Renal pelvis (tissue), 12 donors: ENCODE results near the gene STXBP6. TPM values are rescaled to one million over a fixed set of nuclear protein-coding genes. Genes with fewer than 3 reads are reported as not detected.

Experiments used
- DNase-seq: peaks from one replicate; pipeline ENCODE4 v3.0.0-alpha.2; 2013
- long read RNA-seq, 16 experiments: transcript quantifications; one replicate each; lab custom pipeline, GENCODE V29; 2026
- polyA plus RNA-seq, 3 donors: library from polyadenylated mRNA; unstranded; fragments of 120-200 nt; gene quantifications; one replicate each; pipeline ENCODE4 v1.2.1, GENCODE V29; 2013; ENCODE audit not compliant: insufficient read length in 3 of 3

The STXBP6 gene
- polyA plus RNA-seq: 1 to 10 TPM; 7.0 to 9.3 (median 7.1) TPM
- long read RNA-seq, donor 1, full-length matches to known transcripts: 1 of 1 reads
- long read RNA-seq, donor 1, partial matches to known transcripts: 0 of 1 reads
- long read RNA-seq, donor 1, other reads (novel, unspliced or antisense): 0 of 1 reads
- long read RNA-seq, donor 2, full-length matches to known transcripts: 4 of 4 reads
- long read RNA-seq, donor 2, partial matches to known transcripts: 0 of 4 reads
- long read RNA-seq, donor 2, other reads (novel, unspliced or antisense): 0 of 4 reads
- long read RNA-seq, donor 3, full-length matches to known transcripts: 3 of 3 reads
- long read RNA-seq, donor 3, partial matches to known transcripts: 0 of 3 reads
- long read RNA-seq, donor 3, other reads (novel, unspliced or antisense): 0 of 3 reads
- long read RNA-seq, donor 4, full-length matches to known transcripts: 3 of 3 reads
- long read RNA-seq, donor 4, partial matches to known transcripts: 0 of 3 reads
- long read RNA-seq, donor 4, other reads (novel, unspliced or antisense): 0 of 3 reads
- long read RNA-seq, donor 5: 0 reads
- long read RNA-seq, donor 6, full-length matches to known transcripts: 3 of 3 reads
- long read RNA-seq, donor 6, partial matches to known transcripts: 0 of 3 reads
- long read RNA-seq, donor 6, other reads (novel, unspliced or antisense): 0 of 3 reads
- long read RNA-seq, donor 7, full-length matches to known transcripts: 7 of 7 reads
- long read RNA-seq, donor 7, partial matches to known transcripts: 0 of 7 reads
- long read RNA-seq, donor 7, other reads (novel, unspliced or antisense): 0 of 7 reads
- long read RNA-seq, donor 8, full-length matches to known transcripts: 1 of 1 reads
- long read RNA-seq, donor 8, partial matches to known transcripts: 0 of 1 reads
- long read RNA-seq, donor 8, other reads (novel, unspliced or antisense): 0 of 1 reads
- long read RNA-seq, donor 9, full-length matches to known transcripts: 4 of 4 reads
- long read RNA-seq, donor 9, partial matches to known transcripts: 0 of 4 reads
- long read RNA-seq, donor 9, other reads (novel, unspliced or antisense): 0 of 4 reads
- long read RNA-seq, donor 10, full-length matches to known transcripts: 3 of 3 reads
- long read RNA-seq, donor 10, partial matches to known transcripts: 0 of 3 reads
- long read RNA-seq, donor 10, other reads (novel, unspliced or antisense): 0 of 3 reads
- long read RNA-seq, donor 11, full-length matches to known transcripts: 2 of 2 reads
- long read RNA-seq, donor 11, partial matches to known transcripts: 0 of 2 reads
- long read RNA-seq, donor 11, other reads (novel, unspliced or antisense): 0 of 2 reads
- long read RNA-seq, donor 12, full-length matches to known transcripts: 2 of 2 reads
- long read RNA-seq, donor 12, partial matches to known transcripts: 0 of 2 reads
- long read RNA-seq, donor 12, other reads (novel, unspliced or antisense): 0 of 2 reads
- long read RNA-seq, donor 13, full-length matches to known transcripts: 2 of 2 reads
- long read RNA-seq, donor 13, partial matches to known transcripts: 0 of 2 reads
- long read RNA-seq, donor 13, other reads (novel, unspliced or antisense): 0 of 2 reads
- long read RNA-seq, donor 14: 0 reads
- long read RNA-seq, donor 15: 0 reads
- long read RNA-seq, donor 16, full-length matches to known transcripts: 4 of 4 reads
- long read RNA-seq, donor 16, partial matches to known transcripts: 0 of 4 reads
- long read RNA-seq, donor 16, other reads (novel, unspliced or antisense): 0 of 4 reads

DNA sequence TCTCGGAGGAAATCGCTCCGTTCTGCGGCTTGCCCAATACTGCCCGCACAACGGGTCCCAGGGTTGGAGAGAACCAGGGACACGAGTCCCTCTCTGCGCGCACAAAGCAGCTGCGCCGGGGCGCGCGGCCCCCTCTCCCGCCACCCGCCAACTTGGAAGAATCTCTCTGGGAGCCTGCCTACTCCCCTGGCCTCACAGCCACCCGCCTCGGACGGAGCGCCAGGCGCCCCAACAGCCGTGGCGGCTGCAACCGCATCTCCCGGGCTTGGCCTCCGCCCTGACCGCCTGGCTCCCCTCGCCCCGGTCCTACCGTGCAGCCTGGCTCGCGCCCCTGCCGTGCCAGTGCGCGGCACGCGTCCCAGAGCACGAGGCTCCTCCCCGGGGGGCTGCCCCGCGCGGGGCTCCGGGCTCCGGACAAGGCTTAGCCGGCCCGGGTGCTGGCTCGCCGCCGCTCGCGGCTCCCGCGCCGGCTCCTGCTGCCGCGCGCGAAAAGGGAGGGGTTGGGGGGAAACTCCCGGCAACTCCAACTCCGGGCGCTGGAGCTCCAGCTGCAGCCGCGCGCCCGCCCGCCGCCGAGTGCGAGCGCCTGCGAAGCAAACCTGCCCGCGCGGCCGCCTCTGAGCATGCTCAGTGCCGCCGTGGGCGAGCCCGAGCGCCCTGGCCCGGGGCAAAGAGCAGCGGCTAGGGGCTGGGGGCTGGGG lies at the start of gene STXBP6:
STXBP6 (minus strand) TSS at position 580 of the 701 bp plus-strand sequence. CDS start 75,329 bp downstream, outside the sequence.
- DNase-seq: peak; percentile 73

DNA sequence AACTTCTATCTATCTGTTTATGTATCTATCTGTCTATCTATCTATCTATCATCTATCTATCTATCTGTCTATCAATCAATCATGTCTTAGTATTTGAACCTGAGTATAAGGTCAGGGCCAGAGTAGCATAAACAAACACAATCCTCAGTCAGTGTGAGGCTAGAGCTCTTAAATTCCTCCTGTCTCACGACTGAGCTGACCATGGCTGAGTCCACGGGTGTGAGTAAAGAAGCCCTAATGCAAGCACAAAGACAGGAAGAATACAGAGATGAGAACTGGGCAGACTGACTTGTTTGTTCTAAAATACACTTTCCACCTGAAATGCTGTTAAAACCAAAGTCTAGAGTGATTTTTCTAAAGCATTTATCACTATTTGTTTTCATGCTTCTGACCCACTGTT lies 47.2 kb upstream of the STXBP6 start:
- DNase-seq: no peak

DNA sequence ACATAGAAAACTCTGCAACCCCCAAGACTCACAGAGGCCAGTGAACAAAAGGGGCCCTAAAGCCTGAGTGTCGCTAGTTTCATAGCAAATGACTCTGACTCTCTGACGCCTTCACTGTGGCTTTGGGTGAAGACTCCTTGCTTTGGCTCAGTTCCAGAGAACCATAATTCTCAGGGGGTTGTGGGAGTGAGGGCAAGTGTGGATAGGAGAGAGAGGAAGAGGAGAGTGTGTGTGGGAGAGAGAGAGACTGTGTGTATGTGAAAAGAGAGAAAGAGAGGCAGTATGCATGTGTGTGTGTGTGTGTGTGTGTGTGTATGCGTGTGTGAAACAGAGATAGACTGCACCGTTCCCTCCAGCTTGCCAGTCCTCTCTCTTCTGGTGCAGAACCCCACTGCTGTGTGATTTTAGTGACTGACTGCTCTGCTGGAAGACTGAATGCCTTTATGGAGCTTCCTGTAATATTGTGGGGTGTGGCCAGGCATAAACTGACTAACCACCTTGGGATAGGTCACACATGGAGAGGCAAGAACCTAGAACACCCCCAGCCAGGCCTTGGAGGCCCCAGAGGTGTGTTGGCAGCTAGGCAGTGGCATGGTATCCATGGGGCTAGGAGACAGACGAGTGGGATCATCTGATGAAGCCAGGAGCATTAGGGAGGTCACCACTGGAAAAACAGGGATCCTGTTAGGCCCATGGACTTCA lies 45.9 kb upstream of the STXBP6 start:
- DNase-seq: peak; percentile 21

DNA sequence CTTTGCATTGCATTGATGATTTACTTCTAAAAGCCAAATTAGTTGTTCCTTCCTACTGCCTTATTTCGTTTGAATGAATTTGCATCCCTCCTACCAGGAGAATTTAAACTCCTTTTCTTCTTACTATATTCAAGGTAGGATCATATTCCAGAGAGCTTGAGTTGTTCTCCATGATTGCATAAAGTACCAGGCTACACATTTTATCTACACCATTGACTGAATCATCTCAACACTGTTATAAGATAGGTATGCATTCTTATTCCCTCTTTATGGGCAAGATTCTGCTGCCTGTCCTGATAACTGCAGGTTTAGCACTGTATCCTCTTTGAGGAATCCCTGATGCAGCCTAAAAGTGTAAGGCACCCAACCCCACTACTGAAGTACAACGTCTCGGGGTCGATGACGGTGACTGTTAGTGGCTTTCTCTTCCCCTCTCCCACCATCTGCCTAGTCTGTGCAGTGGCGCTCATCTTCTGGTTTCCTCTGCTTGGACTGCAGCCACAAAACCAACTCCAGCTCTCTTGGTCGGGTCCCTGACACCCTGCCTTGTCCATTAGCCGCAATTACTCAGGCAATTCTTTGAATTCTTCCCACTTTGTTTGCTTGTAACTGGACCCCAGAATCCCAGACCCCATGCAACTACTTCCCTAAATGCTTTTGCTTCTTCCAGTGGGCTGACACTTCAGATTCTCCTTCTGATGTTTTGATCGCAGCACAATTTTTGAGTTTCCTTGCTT lies 44.4 kb upstream of the STXBP6 start:
- DNase-seq: no peak

DNA sequence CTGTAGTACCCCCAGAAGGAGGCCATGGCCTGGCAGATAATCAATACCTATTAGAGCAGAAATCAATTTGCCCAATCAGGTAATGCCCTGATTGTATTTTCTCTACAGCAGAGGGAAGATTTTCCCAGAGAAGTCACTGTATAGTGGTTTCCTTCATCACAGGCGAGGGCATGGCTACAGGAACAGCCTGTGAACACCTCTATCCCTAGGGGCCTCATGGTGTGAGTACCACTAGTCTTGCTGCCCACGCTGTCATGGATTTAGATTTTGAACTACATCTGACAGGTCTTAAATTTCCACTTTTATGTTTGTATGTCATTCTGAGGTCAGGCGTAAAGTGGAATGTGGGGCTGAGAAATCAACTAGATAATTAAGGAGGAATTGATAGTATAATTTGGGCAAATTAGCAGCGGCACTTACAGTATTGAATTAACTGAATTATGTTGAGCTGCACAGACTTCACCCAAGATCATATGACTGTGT lies 42.4 kb upstream of the STXBP6 start:
- DNase-seq: peak; percentile 28

DNA sequence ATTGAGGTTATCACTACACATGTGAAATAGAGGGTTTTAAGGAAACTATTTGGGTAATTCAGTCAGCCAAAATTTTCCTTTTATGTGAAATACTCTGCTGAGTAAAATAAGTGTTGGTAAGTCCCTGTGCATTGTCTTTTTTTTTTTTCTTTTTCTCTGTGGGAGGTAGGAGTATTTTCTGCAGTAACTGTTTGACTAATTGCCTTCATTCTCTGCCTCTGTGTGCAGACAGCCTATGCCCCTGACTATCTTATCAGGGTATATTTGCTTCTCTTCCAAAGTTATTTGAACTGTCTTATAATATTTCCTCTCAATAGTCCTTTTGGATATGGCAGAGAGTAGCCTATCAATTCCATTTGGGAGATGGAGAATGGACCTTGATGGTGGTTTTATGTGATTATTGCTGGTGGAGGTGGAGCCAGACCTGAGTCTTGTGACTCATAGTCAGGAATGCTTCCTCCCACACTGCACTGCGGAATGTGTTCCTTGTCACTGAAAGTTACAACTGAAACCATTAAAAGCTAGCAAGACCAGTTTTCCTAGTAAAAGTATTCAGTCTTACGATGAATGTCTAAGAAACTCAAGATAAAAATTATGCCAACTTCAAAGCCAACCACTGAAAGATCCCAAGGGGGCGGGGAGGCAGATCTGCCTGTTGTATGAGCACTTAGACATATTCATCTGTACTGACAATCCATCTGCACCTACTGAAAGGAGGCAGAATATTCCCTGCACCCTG lies 40.9 kb upstream of the STXBP6 start:
- peak; percentile 61 for DNase-seq

DNA sequence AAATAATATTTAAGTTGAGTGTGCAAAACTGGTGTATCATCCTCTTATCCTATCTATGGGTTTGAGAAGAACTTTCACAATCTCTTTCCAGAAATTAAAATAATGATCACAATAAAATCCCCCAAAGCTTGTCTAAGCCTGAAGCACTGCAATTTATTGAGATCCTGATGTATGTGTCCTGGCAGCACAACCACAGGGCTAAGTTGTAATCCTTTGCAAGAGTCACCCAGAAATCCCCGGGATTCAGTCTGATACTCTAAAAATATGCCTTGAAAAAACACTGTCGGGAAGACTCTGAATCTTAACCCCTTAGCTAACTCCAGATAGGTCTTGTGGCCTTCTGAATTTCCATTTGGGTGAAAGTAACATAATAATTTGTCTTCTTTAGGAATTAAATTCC lies 40.3 kb upstream of the STXBP6 start:
- no peak for DNase-seq

DNA sequence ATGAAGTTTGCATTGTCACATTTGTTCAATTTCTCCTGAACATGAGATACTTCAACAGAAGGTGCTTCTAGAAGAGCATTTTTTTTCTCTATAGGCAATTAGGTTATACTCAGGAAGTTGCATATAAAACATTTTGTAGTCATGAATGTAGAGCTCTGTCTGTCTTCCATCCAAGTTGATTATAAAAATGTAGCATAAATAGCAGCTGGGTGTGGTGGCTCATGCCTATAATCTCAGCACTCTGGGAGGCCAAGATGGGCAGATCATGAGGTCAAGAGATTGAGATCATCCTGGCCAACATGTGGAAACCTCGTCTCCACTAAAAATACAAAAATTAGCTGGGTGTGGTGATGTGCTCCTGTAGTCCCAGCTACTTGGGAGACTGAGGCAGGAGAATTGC lies 39.5 kb upstream of the STXBP6 start:
- DNase-seq: no peak

DNA sequence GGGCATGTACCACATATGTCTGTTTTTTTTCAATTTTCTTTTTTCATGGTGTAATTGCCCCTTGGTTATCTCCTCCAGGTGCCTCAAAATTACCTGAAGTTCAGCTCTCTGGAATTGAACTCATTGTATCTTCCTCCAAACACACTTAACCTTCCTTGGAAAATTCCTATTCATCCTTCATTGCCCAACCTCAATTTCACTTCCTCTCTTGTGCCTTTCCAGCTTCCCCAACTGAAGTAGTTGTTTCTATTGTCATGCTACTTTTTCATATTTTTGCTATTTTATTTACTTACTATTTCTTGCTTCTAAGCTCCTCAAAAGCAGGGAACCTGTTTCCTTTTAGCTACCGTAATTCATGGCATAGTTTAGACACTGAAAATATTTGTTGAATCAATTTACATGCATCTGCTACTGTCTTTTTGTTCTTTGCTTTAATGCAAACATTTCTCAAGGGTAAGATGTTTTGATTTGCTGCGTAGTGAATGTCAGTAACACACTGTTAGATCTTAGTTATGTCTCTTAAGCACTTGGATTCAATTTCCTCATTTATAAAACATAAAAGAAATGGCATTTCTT lies 37.0 kb upstream of the STXBP6 start:
- DNase-seq: no peak

DNA sequence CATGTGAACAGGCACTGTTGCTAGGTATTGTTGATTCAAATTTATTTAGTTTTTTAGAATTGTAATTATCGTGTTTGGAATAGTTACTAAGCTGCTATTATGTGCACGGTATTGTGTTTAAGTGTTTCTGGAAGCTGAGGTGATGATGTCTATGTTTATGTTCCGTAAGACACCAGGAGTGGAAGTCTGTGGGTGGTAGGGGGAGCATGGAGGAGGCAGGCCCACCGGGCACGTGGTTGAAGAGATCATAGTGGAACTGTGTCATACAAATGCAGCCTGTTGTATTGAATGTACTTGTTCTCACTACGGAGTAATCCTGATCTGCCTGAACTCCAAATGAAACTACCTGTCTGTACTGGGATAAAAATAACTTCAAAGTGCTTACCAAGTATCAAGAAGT lies 36.1 kb upstream of the STXBP6 start:
- DNase-seq: no peak

DNA sequence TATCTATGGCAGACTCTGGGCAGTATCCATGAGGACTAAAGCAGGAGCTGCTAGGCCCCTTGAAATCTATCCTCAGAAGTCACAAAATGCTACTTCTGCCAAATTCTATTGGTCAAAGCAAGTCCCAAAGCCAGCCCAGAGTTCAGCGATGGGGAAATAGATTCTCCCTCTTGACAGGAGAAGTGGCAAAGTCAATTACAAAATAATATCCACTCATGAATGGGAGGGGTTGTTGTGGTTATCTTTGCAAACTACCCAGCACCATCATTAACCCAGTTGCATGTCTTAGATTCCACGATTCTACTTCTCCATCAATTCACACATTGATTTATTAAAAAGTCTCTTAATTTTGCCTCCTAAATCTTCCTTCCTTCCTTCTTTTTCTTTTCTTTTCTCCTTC lies 30.7 kb upstream of the STXBP6 start:
- DNase-seq: no peak

DNA sequence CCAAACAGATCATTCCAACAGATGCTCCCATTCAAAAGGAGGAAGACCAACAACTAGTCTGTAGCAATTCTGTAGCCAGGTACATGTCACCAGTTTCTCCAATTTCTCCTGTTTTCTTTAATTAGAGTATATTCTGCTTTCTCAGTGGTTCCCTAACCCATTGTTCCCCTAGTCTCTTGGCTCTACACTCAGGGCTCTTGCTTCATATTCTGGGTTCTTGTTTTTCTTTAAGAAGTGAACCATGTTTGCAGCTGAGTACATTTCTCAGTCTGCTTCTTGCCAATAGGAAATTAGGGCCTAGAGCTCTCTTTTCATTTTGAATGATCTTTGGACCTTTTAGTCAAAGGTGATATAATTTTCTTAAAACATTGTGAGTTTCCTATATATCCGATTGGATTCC lies 29.4 kb upstream of the STXBP6 start:
- no peak for DNase-seq

DNA sequence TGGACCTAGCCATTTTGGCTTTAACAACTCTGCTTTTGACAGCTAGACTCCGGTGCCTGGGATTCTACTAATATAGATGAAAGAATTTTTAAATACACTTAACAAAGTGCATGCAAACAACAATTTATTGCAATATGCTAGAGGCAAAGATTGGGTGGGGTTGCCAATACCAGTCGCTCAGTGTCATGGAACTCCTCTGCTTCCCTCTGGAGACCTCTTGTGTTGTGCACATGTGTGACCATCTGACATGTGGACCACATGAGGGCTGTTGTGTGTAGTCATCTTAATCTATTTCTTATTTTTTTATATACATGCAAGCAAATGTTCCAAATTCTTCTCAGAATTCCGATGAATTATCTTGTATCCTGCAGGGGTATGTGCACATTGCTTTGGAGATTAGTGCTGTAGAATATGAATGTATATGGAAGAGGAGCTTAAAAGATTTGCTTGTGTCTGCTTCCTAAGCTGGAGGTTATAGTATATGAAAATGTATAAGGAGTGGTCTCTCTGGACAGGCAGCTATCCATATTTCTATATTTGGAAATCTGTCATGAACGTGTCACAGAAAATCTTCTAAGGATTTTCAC lies 24.2 kb upstream of the STXBP6 start:
- DNase-seq: no peak

DNA sequence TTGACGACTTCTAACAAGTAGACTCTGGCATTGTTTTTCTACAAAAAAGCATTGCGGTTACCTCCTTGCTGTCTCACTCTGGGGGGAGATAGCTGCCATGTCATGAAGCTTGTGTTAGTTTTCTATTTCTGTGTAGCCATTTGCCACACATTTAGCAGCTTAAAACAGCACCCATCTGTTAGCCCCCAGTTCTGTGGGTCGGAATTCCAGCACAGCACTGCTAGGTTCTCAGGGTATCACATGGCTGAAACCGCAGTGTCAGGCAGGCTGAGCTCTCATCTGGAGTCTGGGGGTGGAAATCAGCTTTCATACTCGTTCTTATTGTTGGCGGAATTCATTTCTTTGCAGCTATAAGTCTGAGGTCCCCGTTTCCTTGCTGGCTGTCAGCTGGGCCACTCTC lies 19.9 kb upstream of the STXBP6 start:
- no peak for DNase-seq

DNA sequence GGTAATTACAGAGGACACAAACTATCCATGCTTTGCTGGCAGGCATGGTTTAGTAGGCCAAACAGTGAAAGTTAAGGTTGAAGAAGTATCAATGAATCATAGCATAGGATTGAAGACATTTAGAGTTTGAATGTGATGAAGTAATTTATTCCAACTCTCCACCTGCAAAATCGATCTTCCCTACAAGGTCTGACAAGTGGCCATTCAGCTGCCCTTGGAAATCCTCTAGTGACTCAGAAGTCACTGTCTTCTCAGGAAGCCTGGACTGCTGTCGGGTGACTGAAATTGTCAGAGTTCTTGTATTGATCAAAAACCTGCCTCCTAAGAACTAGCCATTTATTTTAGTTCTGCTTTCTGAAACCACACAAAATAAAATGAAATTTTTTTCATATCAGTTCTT lies 17.7 kb upstream of the STXBP6 start:
- DNase-seq: no peak

DNA sequence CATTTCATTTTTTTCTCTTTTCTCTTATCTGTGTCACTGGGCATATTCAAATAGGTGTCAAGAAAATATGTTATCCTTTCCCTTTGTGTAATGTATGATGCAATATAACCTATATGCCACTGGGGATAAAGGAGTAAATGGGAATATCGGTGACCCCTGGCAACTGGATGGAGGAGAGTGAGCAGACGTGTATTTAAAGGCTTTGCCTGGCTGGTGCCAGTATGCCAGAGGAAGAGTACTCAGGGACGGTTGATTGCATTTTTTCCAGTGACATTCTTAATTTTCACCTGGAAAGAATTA lies 12.0 kb upstream of the STXBP6 start:
- DNase-seq: no peak

DNA sequence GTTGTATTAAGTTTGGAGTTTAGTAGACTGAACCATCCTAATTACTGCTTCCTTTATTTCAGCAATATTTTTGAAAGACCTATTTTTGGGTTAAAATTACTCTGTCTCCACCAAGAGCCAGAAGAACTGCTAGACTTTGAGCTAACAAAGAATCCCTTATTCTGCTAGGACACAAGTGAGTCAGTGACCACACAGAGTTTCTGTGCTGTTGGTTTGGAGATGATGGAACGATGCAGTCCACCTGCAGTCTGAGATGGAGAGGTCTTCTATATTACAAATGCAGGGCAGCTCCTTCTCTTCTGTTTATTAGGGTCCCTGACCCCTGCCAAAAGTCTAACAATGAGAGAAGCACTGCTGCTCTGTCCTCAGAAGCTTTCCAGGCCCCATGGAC lies 6.7 kb upstream of the STXBP6 start:
- DNase-seq: no peak
